Erythroblast (primary cell): Measurements from ENCODE around the gene GTF3C1.

ENCODE experiments used
- GATA1 ChIP-seq: IDR thresholded peaks from 2 replicates; pipeline ENCODE4 v1.6.1; 2011; ENCODE audit warnings: low read depth, mild to moderate bottlenecking, control low read depth, low read length, moderate library complexity
- POLR2A ChIP-seq: IDR thresholded peaks from 2 replicates; pipeline ENCODE4 v1.6.1; 2011; ENCODE audit warnings: mild to moderate bottlenecking, low read length

- TF ChIP-seq POLR2A, result no peak
- no peak for TF ChIP-seq GATA1
Observed at GRCh38 chr16:27449434-27450195, 100.1 kb downstream of the GTF3C1 start.
